K562 (cell line): ENCODE measurements around the gene TPRG1L.

Source experiments
- ADNP ChIP-seq: fragments of 200-800 bp; sonication (Bioruptor generic); IDR thresholded peaks from 2 replicates; pipeline ENCODE4 v1.6.1; 2016; ENCODE audit warnings: missing genetic modification characterization, missing compliant biosample characterization
- ATF2 ChIP-seq: sonication (generic); formaldehyde crosslinking; IDR thresholded peaks from 2 replicates; pipeline ENCODE4 v1.8.1; 2022; ENCODE audit warnings: missing genetic modification reagents
- CTCF ChIP-seq, 3 experiments: IDR thresholded peaks in 2 of 3; conservative IDR thresholded peaks in 1 of 3; 2 replicates each; pipeline ENCODE4 v1.5.1; 2011 to 2012; ENCODE audit warnings: low read length in 3 of 3, mild to moderate bottlenecking in 3 of 3, control low read depth in 2 of 3, improper control_type of control experiment in 1 of 3, inconsistent platforms in 1 of 3, low read depth in 1 of 3, mixed read lengths in 1 of 3, moderate library complexity in 1 of 3; ENCODE audit not compliant: insufficient read depth in 2 of 3
- ETS1 ChIP-seq: conservative IDR thresholded peaks from 2 replicates; pipeline ENCODE4 v1.6.1; 2011; ENCODE audit warnings: low read depth, mild to moderate bottlenecking, low read length; ENCODE audit not compliant: control insufficient read depth
- PML ChIP-seq: IDR thresholded peaks from 2 replicates; pipeline ENCODE4 v1.6.1; 2012; ENCODE audit warnings: low read length, inconsistent platforms
- POLR2A ChIP-seq: fragments of 450-650 bp; conservative IDR thresholded peaks from 2 replicates; pipeline ENCODE4 v1.6.1; 2016
- TF ChIP-seq, protein P1 (sequence below): fragments of 250-450 bp; sonication (Bioruptor Pico); IDR thresholded peaks from 2 replicates; pipeline ENCODE4 v1.8.0; 2022; ENCODE audit warnings: inconsistent platforms, mild to moderate bottlenecking, moderate library complexity, borderline replicate concordance

GRCh38 chr1:3598522-3599285, 26.1 kb upstream of the TPRG1L start:
- no peak for TF ChIP-seq POLR2A
- TF ChIP-seq PML, result no peak
- TF ChIP-seq ADNP (tag), result no peak
- TF ChIP-seq ATF2 (CRISPR knock-in tag), result no peak
- no peak for TF ChIP-seq CTCF (IDR thresholded peaks at IDR 0.05 in 2 of 3, conservative IDR thresholded peaks at IDR 0.05 in 1 of 3; ENCODE audit: insufficient read depth in 2 of 3, low read depth in 1 of 3, low read length in 3 of 3)
- no peak for TF ChIP-seq ETS1
- TF ChIP-seq, protein P1, sequence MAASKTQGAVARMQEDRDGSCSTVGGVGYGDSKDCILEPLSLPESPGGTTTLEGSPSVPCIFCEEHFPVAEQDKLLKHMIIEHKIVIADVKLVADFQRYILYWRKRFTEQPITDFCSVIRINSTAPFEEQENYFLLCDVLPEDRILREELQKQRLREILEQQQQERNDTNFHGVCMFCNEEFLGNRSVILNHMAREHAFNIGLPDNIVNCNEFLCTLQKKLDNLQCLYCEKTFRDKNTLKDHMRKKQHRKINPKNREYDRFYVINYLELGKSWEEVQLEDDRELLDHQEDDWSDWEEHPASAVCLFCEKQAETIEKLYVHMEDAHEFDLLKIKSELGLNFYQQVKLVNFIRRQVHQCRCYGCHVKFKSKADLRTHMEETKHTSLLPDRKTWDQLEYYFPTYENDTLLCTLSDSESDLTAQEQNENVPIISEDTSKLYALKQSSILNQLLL (CRISPR knock-in tag), result no peak
